Activated naive CD8-positive, alpha-beta T cell treated with anti-CD3 and anti-CD28 coated beads, Interleukin-2, amount 10 ng/mL, durations not matched to agents 7 days and 5 days (primary cell): ENCODE measurements around the gene NHEJ1. TPM values are rescaled to one million over a fixed set of nuclear protein-coding genes. Genes with fewer than 3 reads are reported as not detected.
"Not testable (repeated sequence)": the region's sequence is repeated elsewhere in the genome, so short reads cannot be mapped to it uniquely, and the experiment has no call there.

Source experiments
- ATAC-seq: fragments of 150-1000 bp; cut with Tn5 transposase; one replicate; pipeline ENCODE4 v1.10.0; 2021; ENCODE audit warnings: low read depth, moderate library complexity
- POLR2A ChIA-PET: fragments of 350-600 bp; sonication (Branson Sonifier 250); formaldehyde crosslinking; loops from one replicate; lab custom pipeline; 2021; ENCODE audit warnings: antibody characterized with exemption; lab: Charles Lee
- DNase-seq: peaks from one replicate; pipeline ENCODE4 v3.0.0; 2021
- H3K27ac Mint-ChIP-seq: one replicate; pipeline ENCODE4 v1.8.0; 2022; ENCODE audit warnings: mild to moderate bottlenecking, mixed read lengths
- H3K27me3 Mint-ChIP-seq: one replicate; pipeline ENCODE4 v1.8.0; 2022; ENCODE audit warnings: mild to moderate bottlenecking, moderate library complexity, mixed read lengths
- H3K36me3 Mint-ChIP-seq: one replicate; pipeline ENCODE4 v1.8.0; 2021; ENCODE audit warnings: mild to moderate bottlenecking, mixed read lengths
- H3K4me1 Mint-ChIP-seq: one replicate; pipeline ENCODE4 v1.8.0; 2021; ENCODE audit warnings: mixed read lengths
- H3K4me3 Mint-ChIP-seq: one replicate; pipeline ENCODE4 v1.8.0; 2022; ENCODE audit warnings: mild to moderate bottlenecking, moderate library complexity, mixed read lengths
- H3K9me3 Mint-ChIP-seq: one replicate; pipeline ENCODE4 v1.8.0; 2021; ENCODE audit warnings: mixed read lengths
- total RNA-seq, 2 experiments: library from RNA; stranded (reverse); gene quantifications; one replicate each; pipeline ENCODE4 v1.2.3, GENCODE V29; 2021

Gene NHEJ1, protein sequence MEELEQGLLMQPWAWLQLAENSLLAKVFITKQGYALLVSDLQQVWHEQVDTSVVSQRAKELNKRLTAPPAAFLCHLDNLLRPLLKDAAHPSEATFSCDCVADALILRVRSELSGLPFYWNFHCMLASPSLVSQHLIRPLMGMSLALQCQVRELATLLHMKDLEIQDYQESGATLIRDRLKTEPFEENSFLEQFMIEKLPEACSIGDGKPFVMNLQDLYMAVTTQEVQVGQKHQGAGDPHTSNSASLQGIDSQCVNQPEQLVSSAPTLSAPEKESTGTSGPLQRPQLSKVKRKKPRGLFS
- 10 to 100 TPM; 16.7 to 17.1 TPM for total RNA-seq

DNA sequence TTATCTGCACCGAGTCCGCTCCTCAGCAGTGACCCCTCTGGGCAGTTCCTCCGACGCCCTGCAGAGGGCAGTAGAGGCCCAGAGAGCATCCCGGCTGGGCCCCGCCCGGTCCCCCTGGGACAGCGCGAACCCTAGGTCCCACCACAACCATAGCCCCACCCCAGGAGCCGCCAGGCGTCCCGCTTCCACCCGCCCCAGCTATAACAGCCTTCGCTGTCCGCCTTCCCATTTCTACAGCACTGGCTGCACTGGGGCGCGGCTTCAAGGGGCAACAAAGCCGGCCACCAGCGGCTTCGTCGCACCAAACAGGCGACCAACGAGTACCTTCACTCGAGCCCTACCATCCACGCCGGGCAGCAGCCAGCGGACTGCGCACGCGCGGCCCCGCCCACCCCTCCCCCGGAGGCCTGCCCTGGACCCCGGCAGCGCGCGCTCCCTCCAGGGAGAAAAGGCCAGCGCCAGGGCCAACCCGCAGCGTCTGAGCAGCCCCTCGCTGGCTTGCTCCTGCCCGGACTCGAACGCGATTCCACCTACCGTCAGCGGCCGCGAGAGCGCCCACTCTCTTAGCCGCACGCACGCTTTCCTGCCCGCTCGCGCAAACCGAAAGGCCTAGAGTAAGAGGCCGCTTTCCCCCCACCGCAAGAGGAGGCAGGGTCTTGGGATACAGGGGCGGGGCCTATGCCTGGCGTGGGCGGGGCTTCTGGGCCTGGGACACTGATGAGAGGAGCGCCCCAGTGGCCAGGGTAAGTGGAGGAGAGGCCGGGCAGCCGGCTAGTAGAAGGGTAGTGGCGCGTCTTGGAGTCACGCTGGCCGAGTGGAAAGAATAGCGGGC is at the start of gene NHEJ1:
Gene NHEJ1 (minus strand): TSS at position 630 of the 832 bp plus-strand sequence. CDS start 2,453 bp downstream, outside the sequence.
- Mint-ChIP-seq H3K9me3 (no peaks in the 10 kb centered on the region), H3K27ac (peak within 1 kb of the TSS; percentile 96), H3K36me3 (peaks cover 11% of the 10 kb centered on the region), H3K4me1 (peaks cover 15% of the 10 kb centered on the region), H3K27me3 (no peaks in the 10 kb centered on the region), H3K4me3 (peak within 1 kb of the TSS; percentile 85)
- peak; percentile 92 for ATAC-seq
- POLR2A ChIA-PET: interaction anchor here (0.7 to 2.5 kb wide), 11 partner anchors 15 to 134 kb away, joined by 3 to 10 read pairs (median 4); partner anchors contain the start of genes ABCB6, CNPPD1, DNAJB2 and TUBA4A
- peak; percentile 96 for DNase-seq

DNA sequence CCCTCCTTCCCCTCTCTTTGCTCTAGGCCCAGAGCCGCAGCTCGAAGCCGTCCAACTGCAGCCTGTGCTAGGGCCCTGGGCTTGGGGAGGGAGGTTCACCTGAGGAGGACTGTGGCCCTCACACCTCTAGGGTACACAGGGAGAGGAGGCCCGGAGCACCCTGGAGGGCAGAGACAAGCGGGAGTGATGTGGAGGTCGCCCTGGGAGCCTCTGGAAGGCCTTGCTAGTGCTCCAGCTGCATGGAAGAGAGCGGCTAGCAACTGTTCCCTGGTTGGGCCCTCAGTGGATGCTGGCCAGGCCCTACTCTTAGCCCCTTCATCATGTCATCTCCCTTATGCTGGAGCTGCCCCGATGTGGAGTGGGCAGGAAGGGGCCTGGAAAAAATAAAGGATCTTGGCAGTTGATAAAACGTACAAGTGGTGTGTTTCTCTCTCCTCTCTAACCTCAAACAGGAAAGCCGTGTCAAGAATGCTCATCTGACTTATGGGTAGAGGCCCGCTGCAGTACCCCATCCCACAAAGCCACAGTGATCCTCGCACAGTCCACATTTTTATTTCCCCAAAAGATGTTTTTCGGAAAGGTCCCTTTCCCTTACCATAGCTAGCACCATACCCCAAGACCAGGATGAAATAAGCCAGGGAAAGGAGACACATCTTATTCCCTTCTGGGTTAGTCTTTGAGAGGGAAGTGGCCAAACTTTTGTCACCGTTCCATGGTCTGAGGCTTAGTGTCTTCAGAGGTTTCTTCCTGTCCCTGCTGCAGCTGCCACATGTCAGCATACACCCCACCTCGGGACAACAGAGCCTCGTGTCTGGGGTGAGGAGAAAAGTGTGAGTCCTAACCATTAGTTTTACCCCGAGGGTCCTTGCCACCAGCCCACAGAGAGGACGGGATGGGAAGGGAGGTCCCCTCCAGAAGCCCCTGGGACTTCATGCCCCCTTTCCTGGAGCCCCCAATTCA is 48.9 kb upstream of the NHEJ1 start:
- Mint-ChIP-seq H3K4me1 (peaks cover 52% of the 10 kb centered on the region), H3K9me3 (no peaks in the 10 kb centered on the region), H3K4me3 (peak overlapping the region; percentile 62), H3K27me3 (no peaks in the 10 kb centered on the region), H3K36me3 (peaks cover 21% of the 10 kb centered on the region), H3K27ac (peak overlapping the region; percentile 88)
- POLR2A ChIA-PET: interaction anchor here (0.6 to 5.2 kb wide), 9 partner anchors 9 to 170 kb away, joined by 3 to 92 read pairs (median 8); partner anchors contain the start of genes ANKZF1, ATG9A, CNPPD1 and GLB1L
- ATAC-seq (no peak), DNase-seq (no peak)

DNA sequence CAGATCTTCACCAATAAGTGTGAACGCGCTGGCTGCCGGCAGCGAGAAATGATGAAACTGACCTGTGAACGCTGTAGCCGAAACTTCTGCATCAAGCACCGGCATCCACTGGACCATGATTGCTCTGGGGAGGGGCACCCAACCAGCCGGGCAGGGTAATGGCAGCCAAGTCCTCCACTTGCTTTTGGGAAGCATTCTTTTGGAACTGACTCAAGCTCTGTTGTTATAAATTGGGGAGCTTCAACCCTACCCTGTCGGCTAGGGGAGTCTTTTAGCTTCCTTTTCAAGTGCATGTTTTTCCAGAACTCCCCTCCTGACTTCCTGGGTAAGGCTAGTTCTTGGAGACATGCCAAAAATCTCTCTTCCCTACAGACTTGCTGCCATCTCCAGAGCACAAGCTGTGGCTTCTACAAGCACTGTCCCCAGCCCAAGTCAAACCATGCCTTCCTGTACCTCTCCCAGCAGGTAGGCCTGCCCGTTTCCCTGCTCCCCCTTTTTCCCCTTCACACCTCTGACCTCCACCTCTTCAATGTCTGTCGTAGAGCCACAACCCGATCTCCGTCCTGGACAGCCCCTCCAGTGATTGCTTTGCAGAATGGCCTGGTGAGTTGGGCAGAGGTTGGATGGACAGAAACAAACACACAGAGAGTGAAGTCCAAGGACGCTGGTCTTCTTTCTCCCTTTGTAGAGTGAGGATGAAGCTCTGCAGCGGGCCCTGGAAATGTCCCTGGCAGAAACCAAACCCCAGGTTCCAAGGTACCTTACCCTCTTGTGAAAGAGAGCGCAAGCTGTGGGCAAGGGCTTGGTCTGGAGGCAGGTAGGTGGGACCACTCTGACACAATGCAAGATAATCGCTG is 47.5 kb upstream of the NHEJ1 start:
- H3K9me3 Mint-ChIP-seq: peaks cover 7% of the 10 kb centered on the region
- no peak for DNase-seq
- H3K4me3 Mint-ChIP-seq: peak overlapping the region; percentile 85
- peaks cover 16% of the 10 kb centered on the region for H3K36me3 Mint-ChIP-seq
- no peaks in the 10 kb centered on the region for H3K27me3 Mint-ChIP-seq
- POLR2A ChIA-PET: interaction anchor here (0.7 to 5.2 kb wide), 8 partner anchors 22 to 49 kb away, joined by 3 to 92 read pairs (median 14); partner anchors contain the start of genes ANKZF1, ATG9A, CNPPD1 and GLB1L
- ATAC-seq: no peak
- H3K27ac Mint-ChIP-seq: peak overlapping the region; percentile 93
- H3K4me1 Mint-ChIP-seq: peaks cover 47% of the 10 kb centered on the region

DNA sequence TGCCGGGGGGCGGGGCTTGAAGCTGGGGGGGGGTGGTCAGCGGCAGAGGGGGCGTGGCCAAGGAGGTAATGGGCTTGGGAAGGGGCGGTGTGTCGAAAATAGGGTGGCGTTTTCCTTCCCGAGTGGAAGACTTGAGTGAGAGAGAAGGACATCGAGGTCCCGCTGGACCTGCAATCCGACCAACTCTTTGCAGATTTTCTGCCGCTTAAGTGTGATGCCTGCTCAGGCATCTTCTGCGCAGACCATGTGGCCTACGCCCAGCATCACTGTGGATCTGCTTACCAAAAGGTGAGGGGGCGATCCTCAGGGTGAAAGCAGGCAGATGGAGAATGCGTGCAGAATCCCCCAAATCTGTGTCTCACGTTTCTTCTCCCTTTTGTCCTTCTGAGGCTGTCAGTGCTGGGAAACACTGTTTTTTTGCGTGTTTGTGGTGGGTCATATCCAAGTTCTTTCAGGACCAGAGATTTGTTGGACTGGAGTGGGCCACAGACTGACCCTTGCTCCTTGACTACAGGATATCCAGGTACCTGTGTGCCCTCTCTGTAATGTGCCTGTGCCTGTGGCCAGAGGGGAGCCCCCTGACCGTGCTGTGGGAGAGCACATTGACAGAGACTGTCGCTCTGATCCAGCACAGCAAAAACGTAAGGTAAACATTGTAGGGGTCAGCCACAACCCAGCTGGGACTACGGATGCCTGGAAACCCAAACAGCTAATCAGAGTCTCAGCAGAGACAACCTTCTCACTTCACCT is 46.7 kb upstream of the NHEJ1 start:
- POLR2A ChIA-PET: interaction anchor here (1.4 to 5.2 kb wide), 13 partner anchors 10 to 72 kb away, joined by 5 to 92 read pairs (median 14); partner anchors contain the start of genes ANKZF1, ATG9A, CNPPD1 and DNAJB2
- Mint-ChIP-seq H3K36me3 (peaks cover 16% of the 10 kb centered on the region), H3K27ac (peak overlapping the region; percentile 93), H3K9me3 (peaks cover 7% of the 10 kb centered on the region), H3K4me1 (peaks cover 47% of the 10 kb centered on the region), H3K27me3 (no peaks in the 10 kb centered on the region), H3K4me3 (peak overlapping the region; percentile 85)
- DNase-seq (no peak), ATAC-seq (no peak)

DNA sequence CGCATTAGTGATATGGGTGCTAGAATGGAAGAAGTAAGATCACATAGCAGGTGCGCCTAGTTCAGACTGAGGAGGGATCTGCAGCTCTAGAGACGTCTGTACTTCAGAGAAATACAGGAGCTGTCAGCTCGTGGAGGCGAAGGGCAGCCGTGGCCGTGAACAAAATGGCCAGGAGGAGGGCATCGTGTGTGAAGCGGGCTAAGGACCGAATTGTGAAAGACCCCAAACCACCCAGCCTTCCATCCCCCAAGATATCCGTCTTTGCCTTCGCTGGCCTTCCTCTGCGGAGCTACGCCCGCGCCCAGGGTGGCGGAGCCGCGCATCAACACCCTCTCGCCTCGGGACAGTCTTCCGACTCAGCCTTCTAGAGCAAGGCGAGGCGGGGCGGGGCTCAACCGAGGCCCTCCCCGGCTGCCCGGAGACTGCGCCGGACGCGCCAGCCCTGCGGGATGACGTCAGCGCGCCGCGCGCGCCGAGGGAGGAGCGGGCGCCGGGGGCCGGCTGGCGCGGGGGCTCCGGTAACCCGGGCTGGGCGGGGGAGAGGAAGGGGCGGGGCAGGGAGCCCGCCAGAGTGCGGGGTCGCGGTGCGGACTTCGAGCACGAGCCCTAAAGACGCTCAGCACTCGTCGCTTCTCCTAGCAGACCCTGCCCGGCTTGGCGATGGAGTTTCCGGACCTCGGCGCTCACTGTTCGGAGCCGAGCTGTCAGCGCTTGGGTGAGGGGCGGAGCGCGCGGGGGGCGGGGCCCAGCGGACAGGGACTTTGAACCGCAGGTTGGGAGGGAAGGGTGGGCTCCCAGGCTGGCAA is 45.9 kb upstream of the NHEJ1 start, which contains the start of gene ZFAND2B:
Gene ZFAND2B (plus strand): TSS at position 455 of the 806 bp plus-strand sequence. CDS start 206 bp downstream, at position 661.
- peaks cover 7% of the 10 kb centered on the region for H3K9me3 Mint-ChIP-seq
- H3K27me3 Mint-ChIP-seq: no peaks in the 10 kb centered on the region
- POLR2A ChIA-PET: interaction anchor here (0.6 to 5.2 kb wide), 17 partner anchors 9 to 72 kb away, joined by 3 to 92 read pairs (median 8); partner anchors contain the start of genes ANKZF1, ATG9A, CNPPD1 and DNAJB2
- peaks cover 15% of the 10 kb centered on the region for H3K36me3 Mint-ChIP-seq
- H3K27ac Mint-ChIP-seq: peak within 1 kb of the TSS; percentile 93
- peak; percentile 99 for DNase-seq
- H3K4me1 Mint-ChIP-seq: peaks cover 47% of the 10 kb centered on the region
- peak within 1 kb of the TSS; percentile 85 for H3K4me3 Mint-ChIP-seq
- ATAC-seq: peak; percentile 97

DNA sequence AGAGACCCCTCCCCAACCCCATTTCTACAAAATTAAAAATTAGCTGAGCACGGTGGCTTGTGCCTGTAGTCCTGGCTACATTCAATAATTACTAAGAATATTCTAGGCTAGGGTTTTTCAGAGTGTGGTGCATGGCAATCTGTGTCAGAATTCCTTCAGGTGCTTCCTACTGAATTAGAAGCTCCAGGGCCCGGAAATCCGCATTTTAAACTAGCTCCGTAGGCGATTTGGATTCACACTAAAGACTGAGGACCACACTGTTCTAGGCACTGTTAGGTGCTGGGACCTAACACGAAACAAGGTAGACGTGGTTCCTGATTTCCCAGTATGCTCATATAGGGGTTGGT is 45.3 kb upstream of the NHEJ1 start:
- peaks cover 9% of the 10 kb centered on the region for H3K9me3 Mint-ChIP-seq
- peaks cover 42% of the 10 kb centered on the region for H3K4me1 Mint-ChIP-seq
- peak overlapping the region; percentile 85 for H3K4me3 Mint-ChIP-seq
- ATAC-seq: no peak
- POLR2A ChIA-PET: interaction anchor here (0.6 to 5.2 kb wide), 15 partner anchors 9 to 73 kb away, joined by 4 to 92 read pairs (median 9); partner anchors contain the start of genes ANKZF1, ATG9A, CNPPD1 and DNAJB2
- peaks cover 13% of the 10 kb centered on the region for H3K36me3 Mint-ChIP-seq
- peak overlapping the region; percentile 93 for H3K27ac Mint-ChIP-seq
- no peak for DNase-seq
- no peaks in the 10 kb centered on the region for H3K27me3 Mint-ChIP-seq

DNA sequence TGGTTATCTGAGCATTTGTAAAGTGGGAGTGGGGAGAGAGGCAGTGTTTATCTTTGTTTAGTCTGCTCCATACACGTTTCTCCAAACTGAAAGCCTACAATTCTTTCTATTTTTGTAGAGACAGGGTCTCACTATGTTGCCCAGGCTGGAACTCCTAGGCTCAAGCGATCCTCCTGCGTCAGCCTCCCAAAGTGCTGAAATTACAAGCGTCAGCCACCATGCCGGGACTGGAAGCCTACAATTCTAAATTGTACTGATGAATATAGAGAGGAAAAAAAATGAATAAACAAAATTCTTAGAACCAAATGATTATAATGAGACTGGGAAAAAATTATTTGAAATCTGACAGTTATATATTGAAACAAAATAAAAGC is 44.5 kb upstream of the NHEJ1 start:
- POLR2A ChIA-PET: interaction anchor here (2.0 to 5.2 kb wide), 3 partner anchors 8 to 29 kb away, joined by 9 to 92 read pairs (median 73); partner anchors contain the start of gene CNPPD1
- H3K4me1 Mint-ChIP-seq: peaks cover 44% of the 10 kb centered on the region

DNA sequence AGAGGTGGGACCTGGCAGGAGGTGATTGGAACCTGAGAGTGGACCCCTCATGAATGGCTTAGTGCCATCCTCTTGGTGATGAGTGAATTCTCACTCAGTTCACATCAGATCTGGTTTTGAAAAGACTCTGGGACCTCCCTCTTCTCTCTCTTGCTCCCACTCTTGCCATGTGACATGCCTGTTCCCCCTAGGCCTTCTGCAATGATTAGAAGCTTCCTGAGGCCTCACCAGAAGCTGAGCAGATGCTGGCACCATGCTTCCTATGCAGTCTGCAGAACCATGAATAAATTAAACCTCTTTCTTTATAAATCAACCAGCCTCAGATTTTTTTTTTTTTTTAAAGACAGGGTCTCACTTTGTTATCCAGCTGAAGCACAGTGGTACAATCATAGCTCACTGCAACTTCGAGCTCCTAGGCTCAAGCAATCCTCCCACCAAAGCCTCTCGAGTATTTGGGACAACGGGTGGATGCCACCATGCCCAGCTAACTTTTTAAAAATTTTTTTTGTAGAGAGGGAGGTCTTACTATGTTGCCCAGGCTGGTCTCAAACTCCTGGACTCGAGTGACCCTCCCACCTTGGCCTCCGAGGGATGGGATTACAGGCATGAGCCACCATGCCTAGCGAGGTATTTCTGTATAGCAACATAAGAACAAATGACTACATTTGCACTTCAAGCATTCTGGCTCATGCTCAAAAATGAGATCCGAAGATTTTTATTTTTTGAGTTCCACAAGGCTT is 44.0 kb upstream of the NHEJ1 start:
- ATAC-seq (no peak), DNase-seq (no peak)
- Mint-ChIP-seq H3K36me3 (peaks cover 10% of the 10 kb centered on the region), H3K9me3 (peaks cover 10% of the 10 kb centered on the region), H3K27me3 (no peaks in the 10 kb centered on the region), H3K4me1 (peaks cover 39% of the 10 kb centered on the region), H3K4me3 (no peak overlapping the region), H3K27ac (no peak overlapping the region)
- POLR2A ChIA-PET: interaction anchor here (1.4 to 3.3 kb wide), 3 partner anchors 23 to 49 kb away, joined by 4 to 73 read pairs (median 4); partner anchors contain the start of gene TUBA4A

More for the DNA sequence above, 44.5 kb upstream of the NHEJ1 start:
- Mint-ChIP-seq H3K9me3 (peaks cover 10% of the 10 kb centered on the region), H3K27ac (peak overlapping the region; percentile 93), H3K4me3 (no peak overlapping the region), H3K27me3 (no peaks in the 10 kb centered on the region), H3K36me3 (peaks cover 12% of the 10 kb centered on the region)
- no peak for ATAC-seq
- no peak for DNase-seq

DNA sequence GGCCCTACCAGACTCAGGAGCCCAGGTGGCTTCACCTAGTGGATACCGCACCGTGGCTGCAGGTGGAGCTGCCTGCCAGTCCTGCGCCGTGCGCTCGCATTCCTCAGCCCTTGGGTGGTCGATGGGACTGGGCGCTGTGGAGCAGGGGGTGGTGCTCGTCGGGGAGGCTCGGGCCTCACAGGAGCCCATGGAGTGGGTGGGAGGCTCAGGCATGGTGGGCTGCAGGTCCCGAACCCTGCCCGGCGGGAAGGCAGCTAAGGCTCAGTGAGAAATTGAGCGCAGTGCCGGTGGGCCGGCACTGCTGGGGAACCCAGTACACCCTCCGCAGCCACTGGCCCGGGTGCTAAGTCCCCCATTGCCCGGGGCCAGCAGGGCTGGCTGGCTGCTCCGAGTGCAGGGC is 40.7 kb upstream of the NHEJ1 start:
- DNase-seq: not testable (repeated sequence)

More for the DNA sequence above, 40.7 kb upstream of the NHEJ1 start:
- H3K36me3 Mint-ChIP-seq, ATAC-seq, H3K27me3 Mint-ChIP-seq, H3K4me3 Mint-ChIP-seq, H3K9me3 Mint-ChIP-seq: not testable (repeated sequence)
- Mint-ChIP-seq H3K27ac (peak overlapping the region; percentile 92), H3K4me1 (peaks cover 23% of the 10 kb centered on the region)
- POLR2A ChIA-PET: interaction anchor here (1.1 to 3.0 kb wide), 10 partner anchors 8 to 78 kb away, joined by 3 to 63 read pairs (median 7); partner anchors contain the start of genes ABCB6, ANKZF1, ATG9A and DNAJB2
